ENCODE data around the gene CD33.

The CD33 gene

DNA sequence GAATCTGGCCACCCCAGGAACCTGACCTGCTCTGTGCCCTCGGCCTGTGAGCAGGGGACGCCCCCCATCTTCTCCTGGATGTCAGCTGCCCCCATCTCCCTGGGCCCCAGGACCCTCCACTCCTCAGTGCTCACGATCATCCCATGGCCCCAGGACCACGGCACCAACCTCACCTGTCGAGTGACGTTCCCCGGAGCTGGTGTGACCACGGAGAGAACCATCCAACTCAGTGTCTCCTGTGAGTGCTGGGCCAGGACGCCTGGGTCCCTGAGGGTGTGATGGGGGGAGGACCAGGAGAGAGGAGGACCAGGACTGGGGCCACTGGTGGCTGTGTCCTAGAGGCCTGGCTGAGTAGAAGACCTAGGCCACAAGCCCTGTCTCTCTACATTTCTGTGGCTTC lies 13.0 kb upstream of the CD33 start:
- Histone ChIP-seq H3K27me3 (ENCODE audit: low read depth, low read length) (no peaks in the 10 kb centered on the region), H3K9me3 (ENCODE audit: control insufficient read depth in 1 of 2, low read length in 2 of 2) (no peaks in the 10 kb centered on the region), H3K36me3 (ENCODE audit: control insufficient read depth in 1 of 2, insufficient read depth in 2 of 2, low read length in 2 of 2) (no peaks in the 10 kb centered on the region), H3K27ac (ENCODE audit: low read length) (no peak overlapping the region), H3K4me3 (ENCODE audit: low read depth in 1 of 2, low read length in 2 of 2) (no peak overlapping the region), H3K4me1 (ENCODE audit: control insufficient read depth in 1 of 2, insufficient read depth in 2 of 2, low read length in 2 of 2) (no peaks in the 10 kb centered on the region)

DNA sequence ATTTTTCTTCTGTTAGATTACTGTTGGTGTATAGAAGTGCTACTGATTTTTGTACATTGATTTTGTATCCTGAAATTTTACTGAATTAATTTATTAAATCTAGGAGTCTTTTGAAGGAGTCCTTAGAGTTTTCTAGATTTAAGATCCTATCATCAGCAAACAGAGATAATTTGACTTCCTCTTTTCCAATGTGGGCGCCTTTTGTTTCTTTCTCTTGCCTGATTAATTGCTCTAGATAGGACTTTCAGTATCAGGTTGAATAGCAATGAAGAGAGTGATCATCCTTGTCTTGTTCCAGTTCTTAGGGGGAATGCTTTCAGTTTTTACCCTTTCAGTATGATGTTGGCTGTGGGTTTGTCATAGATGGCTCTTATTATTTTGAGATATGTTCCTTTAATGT lies 5.6 kb upstream of the CD33 start:
- H3K27ac ChIP-seq (ENCODE audit: low read length), result no peak overlapping the region
- H3K4me1 ChIP-seq (ENCODE audit: control insufficient read depth in 1 of 2, insufficient read depth in 2 of 2, low read length in 2 of 2), result no peaks in the 10 kb centered on the region
- no peaks in the 10 kb centered on the region for H3K9me3 ChIP-seq (ENCODE audit: control insufficient read depth in 1 of 2, low read length in 2 of 2)
- no peak overlapping the region for H3K4me3 ChIP-seq (ENCODE audit: low read depth in 1 of 2, low read length in 2 of 2)
- no peaks in the 10 kb centered on the region for H3K36me3 ChIP-seq (ENCODE audit: control insufficient read depth in 1 of 2, insufficient read depth in 2 of 2, low read length in 2 of 2)
- H3K27me3 ChIP-seq (ENCODE audit: low read depth, low read length), result no peaks in the 10 kb centered on the region

GRCh38 chr19:51219971-51220370 lies 4.9 kb upstream of the CD33 start:
- Histone ChIP-seq H3K27ac (ENCODE audit: low read length) (no peak overlapping the region), H3K36me3 (ENCODE audit: control insufficient read depth in 1 of 2, insufficient read depth in 2 of 2, low read length in 2 of 2) (no peaks in the 10 kb centered on the region), H3K4me1 (ENCODE audit: control insufficient read depth in 1 of 2, insufficient read depth in 2 of 2, low read length in 2 of 2) (no peaks in the 10 kb centered on the region), H3K27me3 (ENCODE audit: low read depth, low read length) (no peaks in the 10 kb centered on the region), H3K4me3 (ENCODE audit: low read depth in 1 of 2, low read length in 2 of 2) (no peak overlapping the region), H3K9me3 (ENCODE audit: control insufficient read depth in 1 of 2, low read length in 2 of 2) (no peaks in the 10 kb centered on the region)

GRCh38 chr19:51220996-51221395 lies 3.9 kb upstream of the CD33 start:
- H3K4me1 ChIP-seq (ENCODE audit: control insufficient read depth in 1 of 2, insufficient read depth in 2 of 2, low read length in 2 of 2), result no peaks in the 10 kb centered on the region
- H3K4me3 ChIP-seq (ENCODE audit: low read depth in 1 of 2, low read length in 2 of 2), result no peak overlapping the region
- H3K36me3 ChIP-seq (ENCODE audit: control insufficient read depth in 1 of 2, insufficient read depth in 2 of 2, low read length in 2 of 2), result no peaks in the 10 kb centered on the region
- no peaks in the 10 kb centered on the region for H3K27me3 ChIP-seq (ENCODE audit: low read depth, low read length)
- H3K9me3 ChIP-seq (ENCODE audit: control insufficient read depth in 1 of 2, low read length in 2 of 2), result no peaks in the 10 kb centered on the region
- H3K27ac ChIP-seq (ENCODE audit: low read length), result no peak overlapping the region

DNA sequence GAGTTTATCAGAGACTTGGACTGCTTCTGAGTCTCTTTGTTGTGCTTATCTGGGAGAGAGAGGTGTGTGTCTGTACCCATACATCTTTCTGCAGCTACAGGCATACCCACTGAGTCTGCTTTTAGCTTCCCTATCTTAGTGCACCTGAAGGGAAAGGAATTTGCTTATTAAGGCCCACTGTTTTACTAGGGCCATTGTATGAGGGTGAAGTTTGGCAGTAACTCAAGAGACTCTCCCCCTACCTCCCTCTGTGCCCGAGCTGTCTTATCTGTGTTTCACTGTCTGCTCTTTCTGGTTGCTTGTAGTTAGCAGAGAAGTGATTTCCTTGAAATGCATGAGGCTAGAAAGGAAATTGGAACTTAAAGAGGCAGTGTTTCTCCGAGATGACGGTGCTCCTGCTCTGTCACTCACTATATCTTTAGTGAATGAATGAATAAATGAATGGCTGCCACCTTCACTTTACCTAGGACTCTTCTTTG lies 678 bp upstream of the CD33 start:
- H3K4me3 ChIP-seq (ENCODE audit: low read depth in 1 of 2, low read length in 2 of 2), result no peak overlapping the region
- H3K27ac ChIP-seq (ENCODE audit: low read length), result no peak overlapping the region
- H3K4me1 ChIP-seq (ENCODE audit: control insufficient read depth in 1 of 2, insufficient read depth in 2 of 2, low read length in 2 of 2), result no peaks in the 10 kb centered on the region
- no peaks in the 10 kb centered on the region for H3K27me3 ChIP-seq (ENCODE audit: low read depth, low read length)
- H3K36me3 ChIP-seq (ENCODE audit: control insufficient read depth in 1 of 2, insufficient read depth in 2 of 2, low read length in 2 of 2), result no peaks in the 10 kb centered on the region
- H3K9me3 ChIP-seq (ENCODE audit: control insufficient read depth in 1 of 2, low read length in 2 of 2), result no peaks in the 10 kb centered on the region

GRCh38 chr19:51226067-51226466 lies 1.2 kb downstream of the CD33 start:
- Histone ChIP-seq H3K4me3 (ENCODE audit: low read depth in 1 of 2, low read length in 2 of 2) (peak overlapping the region in 1 of 2 donors; percentile 16), H3K27ac (ENCODE audit: low read length) (no peak overlapping the region), H3K4me1 (ENCODE audit: control insufficient read depth in 1 of 2, insufficient read depth in 2 of 2, low read length in 2 of 2) (no peaks in the 10 kb centered on the region), H3K36me3 (ENCODE audit: control insufficient read depth in 1 of 2, insufficient read depth in 2 of 2, low read length in 2 of 2) (no peaks in the 10 kb centered on the region), H3K27me3 (ENCODE audit: low read depth, low read length) (no peaks in the 10 kb centered on the region), H3K9me3 (ENCODE audit: control insufficient read depth in 1 of 2, low read length in 2 of 2) (no peaks in the 10 kb centered on the region)

- no peaks in the 10 kb centered on the region for H3K27me3 ChIP-seq (ENCODE audit: low read depth, low read length)
- no peak overlapping the region for H3K27ac ChIP-seq (ENCODE audit: low read length)
- no peaks in the 10 kb centered on the region for H3K36me3 ChIP-seq (ENCODE audit: control insufficient read depth in 1 of 2, insufficient read depth in 2 of 2, low read length in 2 of 2)
- H3K9me3 ChIP-seq (ENCODE audit: control insufficient read depth in 1 of 2, low read length in 2 of 2), result no peaks in the 10 kb centered on the region
- H3K4me1 ChIP-seq (ENCODE audit: control insufficient read depth in 1 of 2, insufficient read depth in 2 of 2, low read length in 2 of 2), result no peaks in the 10 kb centered on the region
- no peak overlapping the region for H3K4me3 ChIP-seq (ENCODE audit: low read depth in 1 of 2, low read length in 2 of 2)
These were observed 2.4 kb downstream of the CD33 start for GRCh38 chr19:51227326-51227725.

- no peak overlapping the region for H3K4me3 ChIP-seq (ENCODE audit: low read depth in 1 of 2, low read length in 2 of 2)
- no peaks in the 10 kb centered on the region for H3K36me3 ChIP-seq (ENCODE audit: control insufficient read depth in 1 of 2, insufficient read depth in 2 of 2, low read length in 2 of 2)
- H3K9me3 ChIP-seq (ENCODE audit: control insufficient read depth in 1 of 2, low read length in 2 of 2), result no peaks in the 10 kb centered on the region
- no peak overlapping the region for H3K27ac ChIP-seq (ENCODE audit: low read length)
- no peaks in the 10 kb centered on the region for H3K27me3 ChIP-seq (ENCODE audit: low read depth, low read length)
- H3K4me1 ChIP-seq (ENCODE audit: control insufficient read depth in 1 of 2, insufficient read depth in 2 of 2, low read length in 2 of 2), result no peaks in the 10 kb centered on the region
These were observed 3.1 kb downstream of the CD33 start for GRCh38 chr19:51227966-51228365.

DNA sequence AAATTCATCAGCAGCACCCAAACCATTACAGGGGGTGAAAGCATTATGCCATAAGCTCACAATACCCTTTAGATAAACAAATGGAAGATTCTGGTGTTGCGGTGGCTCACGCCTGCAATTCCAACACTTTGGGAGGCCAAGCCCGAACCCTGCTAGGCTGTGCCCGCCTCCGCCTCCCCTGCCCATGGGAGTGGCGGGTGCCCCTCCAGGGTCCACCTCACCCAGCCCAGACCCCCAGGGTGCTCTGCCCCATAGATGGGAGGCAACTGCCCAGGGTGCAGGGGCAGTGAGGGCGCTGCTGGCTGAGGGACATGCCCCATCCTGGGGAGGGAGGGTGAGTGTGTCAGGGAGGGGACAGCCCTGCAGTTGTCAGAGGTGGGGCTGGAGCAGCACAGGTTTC lies 16.0 kb downstream of the CD33 start:
- Histone ChIP-seq H3K9me3 (ENCODE audit: control insufficient read depth in 1 of 2, low read length in 2 of 2) (no peaks in the 10 kb centered on the region), H3K36me3 (ENCODE audit: control insufficient read depth in 1 of 2, insufficient read depth in 2 of 2, low read length in 2 of 2) (no peaks in the 10 kb centered on the region), H3K27ac (ENCODE audit: low read length) (no peak overlapping the region), H3K4me1 (ENCODE audit: control insufficient read depth in 1 of 2, insufficient read depth in 2 of 2, low read length in 2 of 2) (no peaks in the 10 kb centered on the region), H3K27me3 (ENCODE audit: low read depth, low read length) (no peaks in the 10 kb centered on the region), H3K4me3 (ENCODE audit: low read depth in 1 of 2, low read length in 2 of 2) (no peak overlapping the region)

DNA sequence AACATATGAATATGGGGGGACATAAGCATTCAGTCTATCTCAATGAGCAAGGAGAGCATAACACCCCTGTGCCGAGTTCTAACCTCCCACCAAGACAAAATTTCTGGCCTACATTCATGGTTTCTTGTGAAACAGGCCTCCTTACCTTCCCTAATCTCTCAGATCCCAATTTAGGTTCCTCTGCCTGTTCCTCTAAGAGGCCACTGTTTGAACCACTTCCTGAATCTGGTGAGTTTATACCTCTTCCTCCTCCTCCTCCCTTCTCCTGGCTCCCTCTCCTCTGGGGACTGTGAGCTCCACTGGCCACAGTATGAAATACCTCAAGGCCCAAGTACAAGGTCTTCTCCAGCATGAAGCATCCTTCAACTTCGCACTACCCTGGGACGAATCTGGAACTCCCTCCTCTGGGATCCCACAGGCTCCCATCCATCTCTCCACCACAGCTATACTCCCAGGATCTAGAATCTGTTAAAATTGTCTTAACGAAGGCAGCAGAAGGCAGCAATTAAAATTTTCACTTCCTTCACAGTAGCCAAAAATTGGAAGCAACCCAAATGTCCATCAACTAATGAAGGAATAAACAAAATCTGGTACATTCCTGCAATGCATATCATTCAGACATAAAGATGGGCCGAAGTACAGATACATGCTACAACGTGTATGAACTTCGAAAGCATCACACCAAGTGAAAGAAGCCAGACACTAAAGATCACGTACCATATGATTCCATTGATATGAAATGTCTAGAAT lies 18.2 kb downstream of the CD33 start:
- Histone ChIP-seq H3K9me3 (ENCODE audit: control insufficient read depth in 1 of 2, low read length in 2 of 2) (no peaks in the 10 kb centered on the region), H3K4me1 (ENCODE audit: control insufficient read depth in 1 of 2, insufficient read depth in 2 of 2, low read length in 2 of 2) (no peaks in the 10 kb centered on the region), H3K27ac (ENCODE audit: low read length) (no peak overlapping the region), H3K4me3 (ENCODE audit: low read depth in 1 of 2, low read length in 2 of 2) (no peak overlapping the region), H3K36me3 (ENCODE audit: control insufficient read depth in 1 of 2, insufficient read depth in 2 of 2, low read length in 2 of 2) (no peaks in the 10 kb centered on the region), H3K27me3 (ENCODE audit: low read depth, low read length) (no peaks in the 10 kb centered on the region)

DNA sequence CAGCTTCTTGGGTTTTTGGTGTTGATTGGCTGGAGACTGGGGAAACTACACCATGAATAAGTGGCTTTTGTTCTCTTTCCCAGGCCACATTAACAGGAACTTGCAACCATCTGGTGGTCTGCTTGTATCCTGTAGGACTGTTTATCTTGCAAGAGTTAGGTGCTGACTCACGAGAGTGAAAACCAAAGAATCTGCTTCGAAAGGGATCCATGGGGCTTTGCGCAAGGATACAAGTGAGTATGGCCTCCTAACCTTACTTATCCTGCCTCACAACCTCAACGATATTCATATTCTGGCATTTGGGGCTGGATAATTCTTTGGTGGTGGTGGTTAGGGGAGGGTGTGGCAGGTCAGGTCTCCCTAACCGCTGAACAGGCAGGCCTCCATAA lies 21.3 kb downstream of the CD33 start:
- no peaks in the 10 kb centered on the region for H3K27me3 ChIP-seq (ENCODE audit: low read depth, low read length)
- no peaks in the 10 kb centered on the region for H3K9me3 ChIP-seq (ENCODE audit: control insufficient read depth in 1 of 2, low read length in 2 of 2)

GRCh38 chr19:51247972-51248590 lies 23.2 kb downstream of the CD33 start:
- Histone ChIP-seq H3K4me3 (ENCODE audit: low read depth in 1 of 2, low read length in 2 of 2) (no peak overlapping the region), H3K36me3 (ENCODE audit: control insufficient read depth in 1 of 2, insufficient read depth in 2 of 2, low read length in 2 of 2) (no peaks in the 10 kb centered on the region), H3K9me3 (ENCODE audit: control insufficient read depth in 1 of 2, low read length in 2 of 2) (no peaks in the 10 kb centered on the region), H3K27me3 (ENCODE audit: low read depth, low read length) (no peaks in the 10 kb centered on the region), H3K4me1 (ENCODE audit: control insufficient read depth in 1 of 2, insufficient read depth in 2 of 2, low read length in 2 of 2) (no peaks in the 10 kb centered on the region), H3K27ac (ENCODE audit: low read length) (no peak overlapping the region)

More for the DNA sequence above, 21.3 kb downstream of the CD33 start:
- no peak overlapping the region for H3K27ac ChIP-seq (ENCODE audit: low read length)
- H3K4me1 ChIP-seq (ENCODE audit: control insufficient read depth in 1 of 2, insufficient read depth in 2 of 2, low read length in 2 of 2), result no peaks in the 10 kb centered on the region
- no peak overlapping the region for H3K4me3 ChIP-seq (ENCODE audit: low read depth in 1 of 2, low read length in 2 of 2)
- no peaks in the 10 kb centered on the region for H3K36me3 ChIP-seq (ENCODE audit: control insufficient read depth in 1 of 2, insufficient read depth in 2 of 2, low read length in 2 of 2)

Data from muscle layer of duodenum (tissue), 2 donors.